Measurements from ENCODE around the gene EFNA4. TPM values are rescaled to one million over a fixed set of nuclear protein-coding genes. Genes with fewer than 3 reads are reported as not detected.

Gene EFNA4
- total and polyA plus RNA-seq, 2 of the 8 experiments (the other 6 are each of a cell fraction or from before 2014, with no cell fraction given) = 21.9 to 23.9 TPM

DNA sequence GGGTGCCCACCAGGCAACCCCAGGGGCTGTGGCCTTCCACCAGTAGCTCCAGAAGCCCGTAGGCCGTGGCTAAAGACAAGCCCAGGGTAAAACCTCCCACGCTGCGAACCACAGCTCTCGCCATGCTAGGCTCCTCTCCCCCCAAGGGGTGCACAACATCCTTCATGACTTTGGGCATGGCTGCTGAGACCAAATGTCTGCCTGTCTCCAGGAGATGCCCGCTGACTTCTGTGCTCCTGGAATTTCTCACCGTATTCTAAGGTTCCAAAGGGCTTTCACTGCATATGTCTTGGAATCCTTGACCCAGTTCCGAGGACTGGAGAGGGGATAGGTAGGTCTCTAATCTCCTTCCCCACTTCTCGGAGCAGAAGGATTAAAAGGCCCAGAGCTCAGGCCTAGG, 30.0 kb upstream of the EFNA4 start, which contains the start of the genes DCST1 and DCST2 (continued):
- TF ChIP-seq, protein P1, sequence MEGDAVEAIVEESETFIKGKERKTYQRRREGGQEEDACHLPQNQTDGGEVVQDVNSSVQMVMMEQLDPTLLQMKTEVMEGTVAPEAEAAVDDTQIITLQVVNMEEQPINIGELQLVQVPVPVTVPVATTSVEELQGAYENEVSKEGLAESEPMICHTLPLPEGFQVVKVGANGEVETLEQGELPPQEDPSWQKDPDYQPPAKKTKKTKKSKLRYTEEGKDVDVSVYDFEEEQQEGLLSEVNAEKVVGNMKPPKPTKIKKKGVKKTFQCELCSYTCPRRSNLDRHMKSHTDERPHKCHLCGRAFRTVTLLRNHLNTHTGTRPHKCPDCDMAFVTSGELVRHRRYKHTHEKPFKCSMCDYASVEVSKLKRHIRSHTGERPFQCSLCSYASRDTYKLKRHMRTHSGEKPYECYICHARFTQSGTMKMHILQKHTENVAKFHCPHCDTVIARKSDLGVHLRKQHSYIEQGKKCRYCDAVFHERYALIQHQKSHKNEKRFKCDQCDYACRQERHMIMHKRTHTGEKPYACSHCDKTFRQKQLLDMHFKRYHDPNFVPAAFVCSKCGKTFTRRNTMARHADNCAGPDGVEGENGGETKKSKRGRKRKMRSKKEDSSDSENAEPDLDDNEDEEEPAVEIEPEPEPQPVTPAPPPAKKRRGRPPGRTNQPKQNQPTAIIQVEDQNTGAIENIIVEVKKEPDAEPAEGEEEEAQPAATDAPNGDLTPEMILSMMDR (IDR thresholded peaks at IDR 0.05; ENCODE audit: control extremely low read depth in 1 of 3, insufficient read depth in 1 of 3, low read depth in 1 of 3, low read length in 3 of 3) = no peak
- TF ChIP-seq POU5F1 (IDR thresholded peaks at IDR 0.05; ENCODE audit: low read depth, low read length) = no peak

All from H1 (cell line).